WTC11 (cell line): Measurements from ENCODE around the gene SEMG2.

Experiments used
- AFF4 ChIP-seq: sonication (generic); formaldehyde crosslinking; IDR thresholded peaks from 2 replicates; pipeline ENCODE4 v1.8.1; 2023; ENCODE audit warnings: mild to moderate bottlenecking, missing genetic modification reagents, borderline replicate concordance
- AR ChIP-seq: fragments of 250-450 bp; sonication (Bioruptor Pico); IDR thresholded peaks from 2 replicates; pipeline ENCODE4 v1.9.0; 2021; ENCODE audit warnings: mild to moderate bottlenecking
- ARID4B ChIP-seq: sonication (generic); formaldehyde crosslinking; IDR thresholded peaks from 2 replicates; pipeline ENCODE4 v1.8.0; 2023; ENCODE audit warnings: missing genetic modification reagents, mild to moderate bottlenecking, borderline replicate concordance
- ATF1 ChIP-seq: sonication (generic); formaldehyde crosslinking; IDR thresholded peaks from 2 replicates; pipeline ENCODE4 v1.8.1; 2023; ENCODE audit warnings: mild to moderate bottlenecking, moderate library complexity, missing genetic modification reagents
- ATF2 ChIP-seq: sonication (generic); formaldehyde crosslinking; IDR thresholded peaks from 2 replicates; pipeline ENCODE4 v1.8.1; 2022; ENCODE audit warnings: low read depth, missing genetic modification reagents, borderline replicate concordance
- CTCF ChIP-seq: fragments of 200-600 bp; IDR thresholded peaks from 2 replicates; pipeline ENCODE4 v1.8.0; 2022; ENCODE audit warnings: antibody characterized with exemption
- ETV6 ChIP-seq: sonication (generic); formaldehyde crosslinking; IDR thresholded peaks from 2 replicates; pipeline ENCODE4 v1.8.1; 2022; ENCODE audit warnings: mild to moderate bottlenecking, missing genetic modification reagents
- JAZF1 ChIP-seq: fragments of 250-450 bp; sonication (Bioruptor Pico); IDR thresholded peaks from 2 replicates; pipeline ENCODE4 v1.9.0; 2021; ENCODE audit warnings: moderate library complexity, mild to moderate bottlenecking, inconsistent platforms
- JUN ChIP-seq: sonication (generic); formaldehyde crosslinking; IDR thresholded peaks from 2 replicates; pipeline ENCODE4 v1.8.0; 2023; ENCODE audit warnings: mild to moderate bottlenecking, missing genetic modification reagents
- NR1H2 ChIP-seq: sonication (generic); formaldehyde crosslinking; IDR thresholded peaks from 2 replicates; pipeline ENCODE4 v1.9.0; 2021; ENCODE audit warnings: mild to moderate bottlenecking, moderate library complexity, missing genetic modification reagents
- RELA ChIP-seq: sonication (generic); formaldehyde crosslinking; IDR thresholded peaks from 2 replicates; pipeline ENCODE4 v1.8.1; 2022; ENCODE audit warnings: missing genetic modification reagents, mild to moderate bottlenecking, borderline replicate concordance
- USF2 ChIP-seq: sonication (generic); formaldehyde crosslinking; IDR thresholded peaks from 2 replicates; pipeline ENCODE4 v1.8.1; 2023; ENCODE audit warnings: mild to moderate bottlenecking, missing genetic modification reagents, moderate library complexity
- ZNF121 ChIP-seq: sonication (generic); formaldehyde crosslinking; IDR thresholded peaks from 2 replicates; pipeline ENCODE4 v1.8.0; 2023; ENCODE audit warnings: missing genetic modification reagents
- ZNF281 ChIP-seq: sonication (generic); formaldehyde crosslinking; IDR thresholded peaks from 2 replicates; pipeline ENCODE4 v1.8.0; 2023; ENCODE audit warnings: mild to moderate bottlenecking, missing genetic modification reagents

GRCh38 chr20:45209924-45210323, 11.2 kb upstream of the SEMG2 start:
- TF ChIP-seq CTCF (no peak), AR (CRISPR knock-in tag) (no peak), NR1H2 (no peak), USF2 (no peak; the same call in 1 of the 2 replicates), ZNF281 (no peak), ATF2 (CRISPR knock-in tag) (no peak), ETV6 (CRISPR knock-in tag) (no peak), JAZF1 (CRISPR knock-in tag) (no peak), RELA (no peak), AFF4 (CRISPR knock-in tag) (no peak), ATF1 (CRISPR knock-in tag) (no peak), JUN (no peak), ARID4B (CRISPR knock-in tag) (no peak), ZNF121 (no peak)
